Activated T-helper 1 cell treated with anti-CD3 and anti-CD28 coated beads, Interleukin-12 subunit alpha, Interleukin-12 subunit beta, Interleukin-2, Interleukin-4 antibody, amounts not matched to agents 30 ng/mL and 10 ng/mL and 1 ng/mL, durations not matched to agents 14 hours and 24 hours and 36 hours (primary cell): ENCODE data around the gene GRM8. TPM values are rescaled to one million over a fixed set of nuclear protein-coding genes. Genes with fewer than 3 reads are reported as not detected.

ENCODE experiments used
- DNase-seq: peaks from one replicate; pipeline ENCODE4 v3.0.0; 2021; ENCODE audit warnings: low spot score
- H3K27ac Mint-ChIP-seq: one replicate; pipeline ENCODE4 v1.8.0; 2021; ENCODE audit warnings: mild to moderate bottlenecking, mixed read lengths
- H3K27me3 Mint-ChIP-seq: one replicate; pipeline ENCODE4 v1.8.0; 2022; ENCODE audit warnings: mild to moderate bottlenecking, moderate library complexity, mixed read lengths; ENCODE audit not compliant: insufficient read depth
- H3K36me3 Mint-ChIP-seq: one replicate; pipeline ENCODE4 v1.8.0; 2021; ENCODE audit warnings: low read depth, mixed read lengths
- H3K4me1 Mint-ChIP-seq: one replicate; pipeline ENCODE4 v1.8.0; 2021; ENCODE audit warnings: low read depth, mixed read lengths
- H3K4me3 Mint-ChIP-seq: one replicate; pipeline ENCODE4 v1.8.0; 2021; ENCODE audit warnings: mild to moderate bottlenecking, moderate library complexity, mixed read lengths
- H3K9me3 Mint-ChIP-seq: one replicate; pipeline ENCODE4 v1.8.0; 2021; ENCODE audit warnings: mixed read lengths
- intact Hi-C: fragments of 100-400 bp; cut with micrococcal nuclease; formaldehyde crosslinking; loops from one replicate; pipeline ENCODE4 v1.15.1; 2024
- total RNA-seq: library from RNA; stranded (reverse); gene quantifications from 2 replicates; pipeline ENCODE4 v1.2.3, GENCODE V29; 2022

Gene GRM8
- total RNA-seq, 1 donor from 2014 or later, result not detected

DNA sequence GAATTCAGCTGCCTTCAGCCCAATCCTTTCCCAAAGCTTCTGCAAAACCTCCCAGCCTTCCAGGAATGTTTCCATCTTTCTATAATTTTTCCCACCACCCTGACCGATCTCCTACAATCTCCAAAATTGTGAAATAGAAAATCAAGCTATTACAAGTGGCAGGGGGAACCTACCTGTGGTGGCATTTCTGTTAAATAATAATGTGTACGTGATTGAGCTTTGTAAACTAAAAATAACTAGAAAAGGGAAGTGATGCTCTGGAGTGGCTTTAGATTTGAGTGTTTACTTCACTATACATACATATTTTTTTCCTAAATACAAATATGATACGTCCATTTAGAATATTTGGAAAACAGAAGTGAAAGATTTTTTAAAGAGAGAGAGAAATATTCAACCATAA, 593.6 kb downstream of the GRM8 start:
- Mint-ChIP-seq H3K4me1 (no peaks in the 10 kb centered on the region), H3K9me3 (no peaks in the 10 kb centered on the region), H3K36me3 (no peaks in the 10 kb centered on the region), H3K4me3 (no peak overlapping the region), H3K27me3 (no peaks in the 10 kb centered on the region), H3K27ac (no peak overlapping the region)
- intact Hi-C loops, result no loop called here
- DNase-seq, result no peak

DNA sequence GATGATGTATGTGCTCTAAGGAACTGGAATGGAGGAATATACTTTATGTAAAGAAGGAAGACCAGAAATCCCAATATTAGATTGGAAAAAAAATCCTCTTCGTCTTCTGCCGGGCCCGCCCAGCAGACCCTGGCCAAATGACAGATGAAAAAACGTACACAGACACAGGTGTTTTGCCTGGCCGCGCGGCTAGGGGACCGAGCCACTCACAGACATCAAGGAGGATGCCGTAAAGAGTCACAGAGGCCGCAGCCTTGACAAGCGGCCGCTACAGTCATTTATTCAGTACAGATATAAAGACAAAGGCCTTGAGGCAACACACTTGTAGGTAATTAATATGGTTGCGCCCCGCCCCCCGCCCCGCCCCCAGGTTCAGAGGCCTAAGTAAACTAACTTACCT, 594.1 kb downstream of the GRM8 start:
- Mint-ChIP-seq H3K36me3 (no peaks in the 10 kb centered on the region), H3K9me3 (no peaks in the 10 kb centered on the region), H3K4me1 (no peaks in the 10 kb centered on the region), H3K27ac (no peak overlapping the region), H3K27me3 (no peaks in the 10 kb centered on the region), H3K4me3 (no peak overlapping the region)
- intact Hi-C loops, result no loop called here
- DNase-seq, result no peak

DNA sequence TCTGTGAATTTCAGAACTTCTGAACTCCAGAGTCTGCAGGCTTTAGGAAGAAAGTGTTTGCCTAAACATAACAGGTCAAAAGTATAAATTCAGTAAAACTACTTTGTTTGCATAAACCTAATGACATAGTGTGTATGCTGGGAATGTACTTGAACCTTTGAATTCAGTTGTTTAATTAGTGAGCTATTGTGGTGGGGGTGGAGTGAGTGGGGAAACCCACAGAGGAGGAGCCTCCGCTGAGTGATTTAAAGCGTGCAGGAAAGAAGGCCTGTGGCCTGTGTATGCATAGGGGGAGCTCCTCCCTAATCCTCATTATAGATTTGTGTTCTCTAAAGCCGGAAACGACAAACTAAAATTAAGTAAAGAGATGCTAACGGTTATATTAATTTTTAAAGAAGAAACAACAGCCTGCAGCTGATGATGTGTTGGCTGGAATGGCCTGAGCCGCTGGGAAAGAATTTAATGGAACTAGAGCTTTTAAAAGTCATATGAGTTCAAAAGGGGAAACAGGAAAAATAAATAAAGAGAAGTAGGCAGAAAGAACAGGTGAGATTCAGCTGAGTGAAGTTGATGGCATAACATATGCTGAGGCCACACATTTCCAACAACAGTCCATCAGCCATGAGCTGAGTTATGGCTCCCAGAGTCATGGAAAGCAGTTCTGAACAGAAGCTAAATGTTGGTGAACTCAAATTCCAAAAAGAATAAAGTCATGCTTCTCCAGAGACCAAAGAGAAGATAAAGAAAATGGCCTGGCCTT, 595.0 kb downstream of the GRM8 start:
- DNase-seq, result no peak
- Mint-ChIP-seq H3K4me3 (no peak overlapping the region), H3K9me3 (no peaks in the 10 kb centered on the region), H3K27me3 (no peaks in the 10 kb centered on the region), H3K4me1 (no peaks in the 10 kb centered on the region), H3K27ac (no peak overlapping the region), H3K36me3 (no peaks in the 10 kb centered on the region)
- intact Hi-C loops, result no loop called here

DNA sequence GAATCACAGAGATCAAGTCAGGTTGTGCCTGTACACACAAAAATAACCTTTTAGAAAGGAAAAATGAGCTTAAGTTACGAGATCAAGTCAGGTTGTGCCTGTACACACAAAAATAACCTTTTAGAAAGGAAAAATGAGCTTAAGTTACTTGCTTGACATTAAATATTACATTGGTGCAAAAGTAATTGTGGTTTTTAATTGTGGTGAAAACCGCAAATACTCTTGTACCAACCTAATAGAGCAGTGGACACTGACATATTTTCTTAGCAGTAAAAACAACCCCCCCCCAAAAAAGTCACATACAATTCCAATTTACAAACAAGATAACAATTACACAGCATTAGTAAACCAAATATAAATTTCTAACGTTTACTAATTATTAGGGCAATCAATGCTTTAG, 595.6 kb downstream of the GRM8 start:
- H3K4me1 Mint-ChIP-seq, result no peaks in the 10 kb centered on the region
- DNase-seq, result no peak
- no peaks in the 10 kb centered on the region for H3K27me3 Mint-ChIP-seq
- no peak overlapping the region for H3K27ac Mint-ChIP-seq
- H3K9me3 Mint-ChIP-seq, result no peaks in the 10 kb centered on the region
- intact Hi-C loops, result no loop called here
- H3K36me3 Mint-ChIP-seq, result no peaks in the 10 kb centered on the region
- no peak overlapping the region for H3K4me3 Mint-ChIP-seq

DNA sequence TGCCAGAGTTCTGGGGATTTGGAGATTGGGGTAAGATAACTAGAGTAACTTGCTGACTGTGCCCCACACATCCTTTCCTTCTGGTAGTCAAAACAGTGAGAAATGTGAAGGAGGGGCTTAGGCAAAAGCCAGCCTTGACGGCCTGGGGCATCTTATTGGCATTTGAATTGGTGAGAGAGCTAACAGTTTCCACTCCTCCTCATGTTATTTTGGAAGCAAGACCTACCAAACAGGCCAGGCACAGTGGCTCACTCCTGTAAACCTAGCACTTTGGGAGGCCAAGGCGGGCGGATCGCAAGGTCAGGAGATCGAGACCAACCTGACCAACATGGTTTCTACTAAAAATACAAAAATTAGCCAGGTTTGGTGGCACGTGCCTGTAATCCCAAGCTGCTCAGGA, 596.6 kb downstream of the GRM8 start:
- Mint-ChIP-seq H3K36me3 (no peaks in the 10 kb centered on the region), H3K9me3 (no peaks in the 10 kb centered on the region), H3K4me1 (no peaks in the 10 kb centered on the region), H3K27ac (no peak overlapping the region), H3K4me3 (no peak overlapping the region), H3K27me3 (no peaks in the 10 kb centered on the region)
- no peak for DNase-seq
- intact Hi-C loops, result no loop called here

DNA sequence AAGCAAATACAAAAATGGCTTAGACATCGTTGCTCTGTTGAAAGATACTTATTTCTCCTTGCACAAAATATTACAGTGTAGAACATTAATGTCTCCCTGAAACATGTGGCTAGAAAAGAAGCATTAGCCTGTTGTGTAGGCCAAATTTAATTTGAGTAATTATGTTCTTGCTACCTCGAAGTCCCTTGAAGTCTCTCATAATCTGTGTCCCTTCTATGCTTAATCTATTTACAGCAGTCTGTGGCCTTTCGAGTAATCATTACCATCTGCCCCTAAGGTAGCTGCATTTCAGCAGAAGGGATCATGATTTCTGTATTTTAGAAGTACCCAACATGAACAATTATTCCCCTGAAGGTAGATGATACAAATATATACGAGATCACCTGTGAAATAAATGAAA, 615.2 kb downstream of the GRM8 start:
- Mint-ChIP-seq H3K27me3 (no peaks in the 10 kb centered on the region), H3K27ac (no peak overlapping the region), H3K4me1 (no peaks in the 10 kb centered on the region), H3K9me3 (peaks cover 2% of the 10 kb centered on the region), H3K36me3 (no peaks in the 10 kb centered on the region), H3K4me3 (no peak overlapping the region)
- DNase-seq, result no peak
- intact Hi-C loops, result no loop called here

DNA sequence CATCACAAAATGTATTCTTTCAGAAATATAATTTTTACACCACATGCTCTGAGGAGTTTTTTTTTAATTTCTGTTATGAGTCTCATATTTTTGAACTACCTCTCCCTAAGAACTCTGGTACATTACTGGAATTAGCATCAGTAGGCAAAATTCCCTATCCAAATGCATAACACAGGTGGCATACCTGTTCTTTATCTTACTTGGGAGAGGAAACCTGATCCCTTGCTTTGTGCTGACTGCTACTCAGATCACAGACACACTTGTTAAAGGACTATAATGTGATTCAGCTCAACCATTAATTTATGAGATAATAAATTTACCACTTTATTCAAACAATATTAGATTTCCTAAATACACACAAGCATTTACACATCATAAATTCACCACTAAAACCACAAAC, 617.2 kb downstream of the GRM8 start:
- Mint-ChIP-seq H3K4me3 (no peak overlapping the region), H3K27ac (no peak overlapping the region), H3K27me3 (no peaks in the 10 kb centered on the region), H3K4me1 (no peaks in the 10 kb centered on the region), H3K9me3 (peaks cover 3% of the 10 kb centered on the region), H3K36me3 (no peaks in the 10 kb centered on the region)
- intact Hi-C loops, result no loop called here
- no peak for DNase-seq

DNA sequence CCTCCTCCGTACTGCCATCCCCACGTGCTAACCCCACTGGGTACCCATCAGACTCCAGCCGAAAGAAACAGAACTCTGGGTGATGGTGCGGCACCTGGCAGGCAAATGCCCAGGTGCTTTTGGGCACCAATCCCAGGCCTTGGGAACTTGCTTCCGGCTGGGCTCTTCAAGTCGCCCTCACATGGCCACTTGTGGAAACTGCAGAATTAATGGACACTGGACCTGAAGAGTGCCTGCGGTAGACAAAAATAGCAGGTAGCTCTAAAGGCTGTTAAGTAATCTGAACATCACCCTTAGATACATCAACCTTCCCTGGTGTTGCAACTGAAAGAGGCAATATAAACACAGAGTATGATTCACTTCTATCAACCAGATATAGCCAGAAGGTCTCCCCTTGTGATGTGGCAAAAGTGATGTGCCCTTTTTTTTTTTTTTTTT, 644.4 kb downstream of the GRM8 start:
- no peak overlapping the region for H3K27ac Mint-ChIP-seq
- H3K36me3 Mint-ChIP-seq, result no peaks in the 10 kb centered on the region
- intact Hi-C loops, result no loop called here
- no peaks in the 10 kb centered on the region for H3K9me3 Mint-ChIP-seq
- H3K27me3 Mint-ChIP-seq, result no peaks in the 10 kb centered on the region
- H3K4me1 Mint-ChIP-seq, result no peaks in the 10 kb centered on the region
- no peak for DNase-seq
- H3K4me3 Mint-ChIP-seq, result no peak overlapping the region

DNA sequence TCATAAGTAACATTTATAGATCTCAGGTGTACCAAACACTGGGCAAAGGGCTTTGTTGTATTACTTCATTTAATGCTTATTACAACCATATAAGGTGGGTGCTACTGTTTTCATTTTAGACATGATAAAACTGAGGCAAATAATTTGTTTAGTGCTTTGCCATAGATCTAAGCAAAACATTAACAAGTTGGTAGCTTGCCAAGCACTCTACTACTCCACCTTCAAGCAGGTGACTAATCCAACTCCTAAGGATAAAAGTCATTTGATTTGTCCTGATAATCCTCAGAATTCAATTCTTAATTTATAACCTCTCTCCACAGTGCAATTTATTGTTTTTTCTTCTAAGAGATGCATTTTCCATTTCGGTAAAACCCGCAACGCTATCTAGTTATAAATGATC, 646.4 kb downstream of the GRM8 start:
- Mint-ChIP-seq H3K36me3 (no peaks in the 10 kb centered on the region), H3K9me3 (no peaks in the 10 kb centered on the region), H3K4me1 (no peaks in the 10 kb centered on the region), H3K4me3 (no peak overlapping the region), H3K27ac (no peak overlapping the region), H3K27me3 (no peaks in the 10 kb centered on the region)
- DNase-seq, result no peak
- intact Hi-C loops, result no loop called here

DNA sequence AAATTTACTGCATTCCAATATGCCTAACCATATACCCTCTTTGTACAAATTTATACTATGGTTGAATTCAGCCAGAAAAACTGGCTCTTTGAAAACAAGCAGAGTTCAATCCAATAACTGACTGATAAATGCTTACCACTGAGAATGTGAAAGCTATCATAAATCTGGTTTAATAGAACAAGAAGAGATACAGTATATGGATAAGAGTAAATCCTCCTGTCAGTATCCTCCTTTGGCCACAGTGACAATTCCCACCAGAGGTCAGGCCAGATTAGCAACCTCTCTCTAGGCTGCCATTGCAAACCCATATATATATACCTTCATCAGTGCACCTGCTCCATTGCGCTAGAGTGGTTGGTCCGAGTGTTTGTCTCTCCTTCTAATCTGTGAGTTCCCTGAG, 647.2 kb downstream of the GRM8 start:
- DNase-seq, result no peak
- Mint-ChIP-seq H3K9me3 (no peaks in the 10 kb centered on the region), H3K27ac (no peak overlapping the region), H3K4me1 (no peaks in the 10 kb centered on the region), H3K36me3 (no peaks in the 10 kb centered on the region), H3K4me3 (no peak overlapping the region), H3K27me3 (no peaks in the 10 kb centered on the region)
- intact Hi-C loops, result no loop called here

DNA sequence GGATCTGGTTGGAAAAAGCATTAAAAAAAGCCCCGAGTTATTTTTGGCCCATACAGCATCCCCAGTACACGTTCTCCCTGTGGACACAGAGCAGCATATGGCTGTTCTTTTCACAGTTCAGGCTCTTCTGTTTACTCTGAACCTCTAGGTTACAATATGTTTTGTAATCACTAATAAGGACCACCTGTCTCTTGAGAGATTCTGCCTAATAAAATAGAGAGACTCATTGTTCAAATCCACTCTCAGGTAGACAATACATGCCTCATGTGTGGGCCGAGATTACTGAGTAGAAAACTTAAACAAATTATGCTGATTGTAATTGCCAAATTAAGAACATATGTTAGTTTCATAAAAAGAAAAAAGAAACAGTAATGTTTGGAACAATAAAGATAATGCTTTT, 647.7 kb downstream of the GRM8 start:
- intact Hi-C loops, result no loop called here
- Mint-ChIP-seq H3K27me3 (no peaks in the 10 kb centered on the region), H3K4me3 (no peak overlapping the region), H3K36me3 (no peaks in the 10 kb centered on the region), H3K27ac (no peak overlapping the region), H3K4me1 (no peaks in the 10 kb centered on the region), H3K9me3 (no peaks in the 10 kb centered on the region)
- no peak for DNase-seq

DNA sequence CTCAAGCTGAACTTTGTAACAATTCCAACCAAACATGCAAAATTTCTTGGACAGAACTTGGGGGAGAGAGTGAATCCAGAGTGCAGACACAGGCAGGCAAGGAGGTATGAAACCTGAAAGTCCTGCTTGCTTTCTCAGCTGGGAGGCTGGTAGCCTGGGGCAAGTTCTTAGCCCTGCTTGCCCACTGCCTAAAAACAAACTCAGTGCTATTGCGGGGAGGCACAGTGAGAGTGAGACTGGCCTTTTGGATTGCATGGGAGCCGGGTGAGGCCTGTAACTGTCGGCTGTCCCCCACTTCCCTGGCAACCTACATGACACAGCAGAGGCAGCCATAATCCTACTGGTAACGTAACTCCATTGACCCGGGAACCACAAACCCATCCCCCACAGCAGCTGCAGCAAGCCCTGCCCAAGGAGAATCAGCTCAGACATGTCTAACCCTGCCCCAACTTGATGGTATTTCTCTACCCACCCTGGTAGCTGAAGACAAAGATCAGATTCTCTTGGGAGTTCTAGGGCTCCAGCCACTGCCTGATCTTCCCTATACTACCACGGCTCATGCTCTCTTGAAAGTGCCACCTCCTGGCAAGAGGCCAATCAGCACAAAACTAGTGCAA, 663.6 kb downstream of the GRM8 start:
- Mint-ChIP-seq H3K27ac (no peak overlapping the region), H3K36me3 (no peaks in the 10 kb centered on the region), H3K9me3 (peaks cover 8% of the 10 kb centered on the region), H3K4me3 (no peak overlapping the region), H3K27me3 (no peaks in the 10 kb centered on the region), H3K4me1 (no peaks in the 10 kb centered on the region)
- no peak for DNase-seq
- intact Hi-C loops, result no loop called here

DNA sequence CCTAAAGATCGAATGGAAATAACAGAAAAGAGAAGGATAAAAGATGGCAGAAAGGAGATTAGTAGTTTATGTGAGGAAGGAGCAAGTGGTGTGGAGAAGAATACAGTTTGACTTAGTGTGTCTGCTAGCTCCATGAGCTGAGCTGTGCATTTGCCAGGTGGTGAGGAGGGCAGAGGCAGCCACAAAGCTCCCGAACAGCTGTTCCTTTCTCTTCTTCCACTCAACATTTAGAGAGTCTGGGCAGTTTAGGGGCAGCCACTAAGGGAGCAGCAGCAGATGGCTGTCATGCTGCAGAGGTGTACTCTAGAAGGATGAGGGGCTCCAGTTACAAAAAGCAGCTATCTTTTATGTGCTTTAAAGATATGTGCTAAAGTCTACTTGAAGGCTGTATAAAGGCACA, 674.4 kb downstream of the GRM8 start:
- no peaks in the 10 kb centered on the region for H3K4me1 Mint-ChIP-seq
- no peaks in the 10 kb centered on the region for H3K36me3 Mint-ChIP-seq
- peaks cover 3% of the 10 kb centered on the region for H3K9me3 Mint-ChIP-seq
- intact Hi-C loops, result no loop called here
- no peak overlapping the region for H3K27ac Mint-ChIP-seq
- DNase-seq, result no peak
- no peaks in the 10 kb centered on the region for H3K27me3 Mint-ChIP-seq
- no peak overlapping the region for H3K4me3 Mint-ChIP-seq
